ENCODE measurements around the gene LIN28B.

- peak; percentile 73 for TF ChIP-seq CTCF (conservative IDR thresholded peaks at IDR 0.05; ENCODE audit: low read depth, low read length)
- TF ChIP-seq EZH2 (IDR thresholded peaks at IDR 0.05; ENCODE audit: borderline replicate concordance, low read depth, low read length, poor library complexity, severe bottlenecking): no peak
These were observed 120.9 kb downstream of the LIN28B start for GRCh38 chr6:105077596-105078385.
